H9 (cell line): ENCODE data around the gene ZP3. TPM values are rescaled to one million over a fixed set of nuclear protein-coding genes. Genes with fewer than 3 reads are reported as not detected.

Experiments used
- DNase-seq: peaks from one replicate; pipeline ENCODE4 v3.0.0-alpha.2; 2017
- H2AFZ ChIP-seq: one replicate; pipeline ENCODE4 v1.6.1; 2013; ENCODE audit warnings: mild to moderate bottlenecking, low read length, control low read depth, moderate library complexity
- H2AK5ac ChIP-seq: 2 replicates; pipeline ENCODE4 v1.6.1; 2013; ENCODE audit warnings: low read length, control low read depth, mixed read lengths; ENCODE audit not compliant: insufficient read length
- H2BK120ac ChIP-seq: one replicate; pipeline ENCODE4 v1.6.1; 2013; ENCODE audit warnings: low read depth, mild to moderate bottlenecking, low read length, control low read depth, inconsistent platforms; ENCODE audit not compliant: poor library complexity, severe bottlenecking
- H2BK12ac ChIP-seq: 2 replicates; pipeline ENCODE4 v1.6.1; 2013; ENCODE audit warnings: low read length, control low read depth, mixed read lengths, low read depth; ENCODE audit not compliant: insufficient read length
- H2BK15ac ChIP-seq: 2 replicates; pipeline ENCODE4 v1.6.1; 2013; ENCODE audit warnings: low read depth, low read length, control low read depth
- H2BK20ac ChIP-seq: one replicate; pipeline ENCODE4 v1.6.1; 2013; ENCODE audit warnings: low read depth, mild to moderate bottlenecking, low read length, control low read depth, inconsistent platforms; ENCODE audit not compliant: poor library complexity, severe bottlenecking
- H2BK5ac ChIP-seq: 2 replicates; pipeline ENCODE4 v1.6.1; 2013; ENCODE audit warnings: low read length, control low read depth, mixed read lengths; ENCODE audit not compliant: insufficient read length
- H3K14ac ChIP-seq: 2 replicates; pipeline ENCODE4 v1.6.1; 2013; ENCODE audit warnings: low read length, control low read depth; ENCODE audit not compliant: insufficient read depth
- H3K18ac ChIP-seq: 2 replicates; pipeline ENCODE4 v1.6.1; 2013; ENCODE audit warnings: low read depth, mild to moderate bottlenecking, mixed read lengths, low read length, control low read depth; ENCODE audit not compliant: insufficient read length
- H3K23ac ChIP-seq: 2 replicates; pipeline ENCODE4 v1.6.1; 2013; ENCODE audit warnings: low read length, control low read depth, mixed read lengths, low read depth; ENCODE audit not compliant: insufficient read length
- H3K23me2 ChIP-seq: 2 replicates; pipeline ENCODE4 v1.6.1; 2013; ENCODE audit warnings: low read depth, mild to moderate bottlenecking, mixed read lengths, low read length, control low read depth; ENCODE audit not compliant: insufficient read length, poor library complexity, severe bottlenecking
- H3K27ac ChIP-seq: 2 replicates; pipeline ENCODE4 v1.5.1; 2013; ENCODE audit warnings: low read length, control low read depth, mixed read lengths, low read depth; ENCODE audit not compliant: insufficient read length
- H3K27me3 ChIP-seq: 2 replicates; pipeline ENCODE4 v1.6.1; 2013; ENCODE audit warnings: low read length, control low read depth, inconsistent platforms; ENCODE audit not compliant: insufficient read depth
- H3K4ac ChIP-seq: 2 replicates; pipeline ENCODE4 v1.6.1; 2013; ENCODE audit warnings: low read depth, mild to moderate bottlenecking, control low read depth, inconsistent platforms, low read length, moderate library complexity
- H3K4me1 ChIP-seq: 2 replicates; pipeline ENCODE4 v1.6.1; 2013; ENCODE audit warnings: low read length, control low read depth, inconsistent platforms; ENCODE audit not compliant: insufficient read depth
- H3K4me2 ChIP-seq: 2 replicates; pipeline ENCODE4 v1.6.1; 2013; ENCODE audit warnings: low read length, control low read depth, mixed read lengths; ENCODE audit not compliant: insufficient read length, insufficient read depth
- H3K56ac ChIP-seq: 2 replicates; pipeline ENCODE4 v1.6.1; 2013; ENCODE audit warnings: low read depth, mild to moderate bottlenecking, mixed read lengths, low read length, control low read depth; ENCODE audit not compliant: insufficient read length
- H3K79me1 ChIP-seq: 2 replicates; pipeline ENCODE4 v1.6.1; 2013; ENCODE audit warnings: low read depth, mild to moderate bottlenecking, moderate library complexity, low read length, control low read depth, inconsistent platforms; ENCODE audit not compliant: insufficient read depth, poor library complexity, severe bottlenecking
- H3K79me2 ChIP-seq: 2 replicates; pipeline ENCODE4 v1.6.1; 2013; ENCODE audit warnings: low read length, control low read depth, inconsistent platforms; ENCODE audit not compliant: insufficient read depth
- H3K9ac ChIP-seq: 2 replicates; pipeline ENCODE4 v1.6.1; 2013; ENCODE audit warnings: low read length, control low read depth, mixed read lengths; ENCODE audit not compliant: insufficient read length; ENCODE audit errors: extremely low read depth
- H3K9me3 ChIP-seq: one replicate; pipeline ENCODE4 v1.6.1; 2013; ENCODE audit warnings: low read depth, low read length, inconsistent platforms; ENCODE audit not compliant: control insufficient read depth
- H3T11ph ChIP-seq: one replicate; pipeline ENCODE4 v1.6.1; 2013; ENCODE audit warnings: mild to moderate bottlenecking, low read length, control low read depth, inconsistent platforms
- H4K20me1 ChIP-seq: one replicate; pipeline ENCODE4 v1.6.1; 2013; ENCODE audit not compliant: control insufficient read depth, insufficient read length, insufficient read depth
- H4K5ac ChIP-seq: 2 replicates; pipeline ENCODE4 v1.6.1; 2013; ENCODE audit warnings: low read depth, mild to moderate bottlenecking, mixed read lengths, low read length, control low read depth; ENCODE audit not compliant: insufficient read length
- H4K8ac ChIP-seq: replicated peaks from 2 replicates; pipeline ENCODE4 v1.6.1; 2013; ENCODE audit warnings: low read length, control low read depth, mixed read lengths, low read depth; ENCODE audit not compliant: insufficient read length
- H4K91ac ChIP-seq: 2 replicates; pipeline ENCODE4 v1.6.1; 2013; ENCODE audit warnings: low read depth, mild to moderate bottlenecking, moderate library complexity, mixed read lengths, low read length, control low read depth; ENCODE audit not compliant: insufficient read length
- H3K27ac Mint-ChIP-seq, 3 experiments: 2 replicates in 2 of 3; 3 replicates in 1 of 3; pipeline ENCODE4 v1.8.0; 2020 to 2021; ENCODE audit warnings: mixed read lengths in 3 of 3, mild to moderate bottlenecking in 1 of 3, moderate library complexity in 1 of 3
- H3K27me3 Mint-ChIP-seq: 2 replicates; pipeline ENCODE4 v1.8.0; 2021; ENCODE audit warnings: low read depth, mild to moderate bottlenecking, moderate library complexity, mixed read lengths
- H3K36me3 Mint-ChIP-seq, 3 experiments: 2 replicates in 2 of 3; 3 replicates in 1 of 3; pipeline ENCODE4 v1.8.0; 2020 to 2021; ENCODE audit warnings: low read depth in 3 of 3, mixed read lengths in 3 of 3; ENCODE audit not compliant: insufficient read depth in 1 of 3
- H3K4me1 Mint-ChIP-seq, 2 experiments: 2 replicates each; pipeline ENCODE4 v1.8.0; 2020; ENCODE audit warnings: mixed read lengths in 2 of 2
- H3K4me3 Mint-ChIP-seq, 2 experiments: 2 replicates in 1 of 2; 3 replicates in 1 of 2; pipeline ENCODE4 v1.8.0; 2020 to 2021; ENCODE audit warnings: mild to moderate bottlenecking in 2 of 2, mixed read lengths in 2 of 2, moderate library complexity in 1 of 2
- H3K9me3 Mint-ChIP-seq, 2 experiments: 2 replicates in 1 of 2; 3 replicates in 1 of 2; pipeline ENCODE4 v1.8.0; 2020; ENCODE audit warnings: mild to moderate bottlenecking in 2 of 2, mixed read lengths in 2 of 2, moderate library complexity in 1 of 2
- CTCF ChIP-seq: fragments of 200-600 bp; sonication (generic); conservative IDR thresholded peaks from 3 replicates; pipeline ENCODE4 v1.8.0; 2021; ENCODE audit warnings: antibody characterized with exemption, mild to moderate bottlenecking
- WGBS: extraction: QIAGEN DNeasy Blood & Tissue Kit; methylation state at CpG from one replicate; pipeline ENCODE4 v1.1.7; 2013; ENCODE audit warnings: missing lambda C conversion rate, low lambda C conversion rate, mixed read lengths; ENCODE audit not compliant: insufficient read length; ENCODE audit errors: extremely low coverage; 5-methylcytosine and 5-hydroxymethylcytosine counted together
- total RNA-seq: library from RNA; stranded (reverse); gene quantifications from 2 replicates; pipeline ENCODE4 v1.2.1, GENCODE V29; 2021

Gene ZP3
- total RNA-seq, 1 experiment from 2014 or later, result 1.3 TPM

DNA sequence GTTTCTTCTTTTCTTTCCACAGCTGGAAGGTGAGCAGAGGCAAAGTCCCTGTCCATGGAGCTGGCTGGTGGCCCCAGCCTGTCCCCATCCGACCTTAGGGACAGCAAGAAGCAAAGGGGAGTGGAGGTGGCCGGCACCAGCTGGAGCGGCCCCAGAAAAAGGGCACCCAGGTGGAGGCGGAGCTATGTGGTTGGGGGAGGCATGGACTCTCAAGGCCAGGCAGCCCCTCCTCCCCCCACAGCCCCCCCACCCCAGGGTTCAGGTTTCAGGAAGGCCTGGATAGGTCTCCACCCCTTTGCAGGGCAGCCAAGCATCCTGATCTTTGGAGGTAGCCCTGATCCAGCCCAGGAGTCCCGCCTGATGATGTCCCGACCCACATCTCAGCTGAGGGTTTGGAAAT is 15.2 kb upstream of the ZP3 start, which contains the start of gene SSC4D:
TSS of gene SSC4D (minus strand) at position 161 of the 400 bp plus-strand sequence. CDS start 5,258 bp downstream, outside the sequence.
- H3K9ac ChIP-seq, result peak within 1 kb of the TSS; percentile 33

More for the DNA sequence above, 15.2 kb upstream of the ZP3 start, which contains the start of gene SSC4D:
- H3K27me3 ChIP-seq, result no peaks in the 10 kb centered on the region
- peak within 1 kb of the TSS in 2 of 3 experiments; percentile 48 to 51; a peak in 2 of 7 replicates for H3K27ac Mint-ChIP-seq
- no peak within 1 kb of the TSS for H4K91ac ChIP-seq
- no peak within 1 kb of the TSS for H2AK5ac ChIP-seq
- no CpG with 5 or more reads among the region's 6 CpGs for WGBS
- no peak within 1 kb of the TSS for H3T11ph ChIP-seq
- H3K4ac ChIP-seq, result no peak within 1 kb of the TSS
- no peak within 1 kb of the TSS for H2AFZ ChIP-seq
- no peak for TF ChIP-seq CTCF
- no peak within 1 kb of the TSS for H2BK15ac ChIP-seq
- H3K23me2 ChIP-seq, result no peaks in the 10 kb centered on the region
- H4K5ac ChIP-seq, result no peak within 1 kb of the TSS
- H3K18ac ChIP-seq, result no peak within 1 kb of the TSS
- no peak within 1 kb of the TSS for H2BK120ac ChIP-seq
- no peak within 1 kb of the TSS for H2BK20ac ChIP-seq
- H3K79me2 ChIP-seq, result no peaks in the 10 kb centered on the region
- H3K4me1 Mint-ChIP-seq, result peaks cover 18 to 29% of the 10 kb centered on the region in 2 experiments
- no peak within 1 kb of the TSS for H2BK12ac ChIP-seq
- H3K9me3 ChIP-seq, result no peaks in the 10 kb centered on the region
- H3K79me1 ChIP-seq, result no peaks in the 10 kb centered on the region
- H3K4me2 ChIP-seq, result peak within 1 kb of the TSS; percentile 50
- no peaks in the 10 kb centered on the region for H3K27me3 Mint-ChIP-seq
- H3K4me1 ChIP-seq, result peaks cover 5% of the 10 kb centered on the region; the same call in 1 of the 2 replicates
- no peaks in the 10 kb centered on the region; a peak in 1 of 7 replicates for H3K36me3 Mint-ChIP-seq
- H3K4me3 Mint-ChIP-seq, result peak within 1 kb of the TSS; percentile 63 to 88
- peak within 1 kb of the TSS; percentile 44; the same call in 1 of the 2 replicates for H3K14ac ChIP-seq
- H3K56ac ChIP-seq, result no peak within 1 kb of the TSS
- H4K8ac ChIP-seq, result no peak within 1 kb of the TSS
- no peak within 1 kb of the TSS for H3K23ac ChIP-seq
- DNase-seq, result peak; percentile 93
- H3K27ac ChIP-seq, result no peak within 1 kb of the TSS
- H2BK5ac ChIP-seq, result no peak within 1 kb of the TSS
- no peaks in the 10 kb centered on the region for H3K9me3 Mint-ChIP-seq
- H4K20me1 ChIP-seq, result no peaks in the 10 kb centered on the region
